Measurements from ENCODE around the gene RAB9B.

Gene RAB9B

GRCh38 chrX:103783971-103784370 lies 48.1 kb downstream of the RAB9B start:
- no peak for TF ChIP-seq CTCF (IDR thresholded peaks at IDR 0.05; ENCODE audit: low read depth, low read length)
- DNase-seq (ENCODE audit: low read depth, low spot score), result no peak
- no peak overlapping the region for H3K4me3 ChIP-seq (ENCODE audit: low read depth, low read length)
- in situ Hi-C loops (cut with HindIII; ENCODE audit: low sequenced_read_pairs), result no loop called here

DNA sequence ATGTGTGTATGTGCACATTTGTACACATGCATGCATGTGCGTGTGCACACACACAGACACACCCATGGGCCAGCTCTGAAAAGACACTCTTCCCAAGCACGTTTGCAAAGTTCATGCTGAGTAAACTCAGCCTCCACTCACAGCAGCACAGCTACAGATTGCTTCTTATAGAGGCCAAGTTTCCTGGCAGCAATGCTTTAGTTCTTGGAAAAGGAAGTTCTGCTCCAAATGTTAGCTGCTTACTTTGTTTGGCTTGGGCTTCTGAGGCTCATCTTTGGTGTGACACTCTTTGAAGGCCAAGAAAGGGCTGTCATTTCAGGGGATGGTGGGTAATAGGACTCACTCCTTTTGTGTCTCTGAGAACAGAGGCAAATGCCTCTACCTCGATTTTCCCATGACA lies 48.9 kb downstream of the RAB9B start:
- in situ Hi-C loops (cut with HindIII; ENCODE audit: low sequenced_read_pairs), result no loop called here
- H3K4me3 ChIP-seq (ENCODE audit: low read depth, low read length), result no peak overlapping the region
- no peak for DNase-seq (ENCODE audit: low read depth, low spot score)
- TF ChIP-seq CTCF (IDR thresholded peaks at IDR 0.05; ENCODE audit: low read depth, low read length), result no peak

GRCh38 chrX:103782640-103783039 lies 49.4 kb downstream of the RAB9B start:
- no peak for TF ChIP-seq CTCF (IDR thresholded peaks at IDR 0.05; ENCODE audit: low read depth, low read length)
- in situ Hi-C loops (cut with HindIII; ENCODE audit: low sequenced_read_pairs), result no loop called here
- H3K4me3 ChIP-seq (ENCODE audit: low read depth, low read length), result no peak overlapping the region
- no peak for DNase-seq (ENCODE audit: low read depth, low spot score)

- TF ChIP-seq CTCF (IDR thresholded peaks at IDR 0.05; ENCODE audit: low read depth, low read length), result no peak
- no peak overlapping the region for H3K4me3 ChIP-seq (ENCODE audit: low read depth, low read length)
- in situ Hi-C loops (cut with HindIII; ENCODE audit: low sequenced_read_pairs), result no loop called here
- no peak for DNase-seq (ENCODE audit: low read depth, low spot score)
These were observed 50.4 kb downstream of the RAB9B start for GRCh38 chrX:103781706-103782105.

GRCh38 chrX:103781062-103781402 lies 51.0 kb downstream of the RAB9B start:
- no peak for TF ChIP-seq CTCF (IDR thresholded peaks at IDR 0.05; ENCODE audit: low read depth, low read length)
- H3K4me3 ChIP-seq (ENCODE audit: low read depth, low read length), result no peak overlapping the region
- no peak for DNase-seq (ENCODE audit: low read depth, low spot score)
- in situ Hi-C loops (cut with HindIII; ENCODE audit: low sequenced_read_pairs), result no loop called here

DNA sequence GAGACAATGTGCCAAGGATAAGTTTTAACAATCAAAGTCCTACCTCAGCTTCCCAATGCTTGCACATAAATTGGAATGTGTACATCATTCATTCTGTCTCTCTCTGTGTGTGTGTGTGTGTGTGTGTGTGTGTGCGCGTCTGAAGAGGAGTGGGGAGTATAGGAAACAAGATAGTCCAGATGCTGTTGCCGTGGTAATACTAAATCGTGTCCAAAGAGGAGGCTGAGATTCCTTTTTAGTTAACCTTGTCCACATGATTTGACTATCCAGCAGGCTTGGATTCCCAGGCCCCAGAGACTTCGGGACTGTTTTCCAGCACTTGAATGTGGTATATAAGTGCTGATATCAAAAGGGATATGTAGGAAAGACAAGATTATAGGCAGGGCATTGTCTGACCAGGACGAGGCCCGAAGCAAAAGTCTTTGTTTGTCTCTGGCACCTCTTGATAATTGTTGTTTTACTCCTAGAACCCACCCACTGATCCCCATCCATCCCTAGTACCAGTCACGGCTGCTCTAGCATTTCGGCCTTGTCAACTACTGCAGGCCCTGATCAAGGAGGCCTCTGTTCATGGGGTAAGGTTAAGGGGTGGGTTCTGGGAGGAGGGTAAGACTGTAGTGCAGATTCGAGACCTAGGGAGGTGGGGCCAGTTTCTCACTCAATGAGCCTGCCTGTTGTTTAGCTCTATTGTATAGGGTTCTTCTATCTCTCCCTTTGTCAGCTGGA lies 51.6 kb downstream of the RAB9B start:
- TF ChIP-seq CTCF (IDR thresholded peaks at IDR 0.05; ENCODE audit: low read depth, low read length), result no peak
- H3K4me3 ChIP-seq (ENCODE audit: low read depth, low read length), result no peak overlapping the region
- DNase-seq (ENCODE audit: low read depth, low spot score), result no peak
- in situ Hi-C loops (cut with HindIII; ENCODE audit: low sequenced_read_pairs), result no loop called here

Measured in astrocyte of the spinal cord (primary cell).